ENCODE measurements around the gene GARNL3. TPM values are rescaled to one million over a fixed set of nuclear protein-coding genes. Genes with fewer than 3 reads are reported as not detected.

GARNL3 gene
- total and polyA plus RNA-seq, 2 donors from 2014 or later = 2.6 to 10.2 TPM

DNA sequence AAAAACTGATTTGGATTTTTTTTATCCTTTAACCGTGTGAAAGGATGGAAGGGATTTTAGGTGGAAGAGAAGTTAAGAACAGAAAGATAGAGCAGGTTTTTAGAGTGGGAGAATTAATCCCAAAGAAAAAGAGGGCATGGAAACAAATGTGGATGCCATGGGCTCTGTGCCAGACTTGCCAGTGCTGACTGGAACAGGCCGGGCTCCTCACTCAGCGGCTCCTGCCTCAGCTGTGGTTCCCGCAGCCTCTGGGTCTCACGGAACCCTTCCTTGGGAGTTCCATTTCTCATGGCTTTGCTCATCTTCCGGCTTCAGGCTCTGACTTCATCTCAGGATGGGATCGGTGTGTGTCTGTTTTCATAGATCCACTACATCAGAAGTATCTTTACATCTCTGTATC lies 102.0 kb downstream of the GARNL3 start:
- no peaks in the 10 kb centered on the region for H3K4me1 ChIP-seq (ENCODE audit: control insufficient read depth in 2 of 3, insufficient read depth in 2 of 3, low read depth in 1 of 3, low read length in 3 of 3)
- H3K36me3 ChIP-seq (ENCODE audit: control insufficient read depth in 2 of 3, insufficient read depth in 3 of 3, low read length in 3 of 3) = peaks cover 0 to 10% (median 0%) of the 10 kb centered on the region in 3 donors
- DNase-seq (no peak), FAIRE-seq (no peak)
- H3K4me3 ChIP-seq (ENCODE audit: low read length in 3 of 3) = no peak overlapping the region
- intact Hi-C loops (cut with DNase I) = no loop called here
- no peak overlapping the region for H3K27ac ChIP-seq (ENCODE audit: low read depth in 2 of 2, low read length in 2 of 2)
- no peak for TF ChIP-seq CTCF (IDR thresholded peaks at IDR 0.05; ENCODE audit: borderline replicate concordance, extremely low read depth, insufficient read depth)
- no peak overlapping the region for H3K9ac ChIP-seq (ENCODE audit: low read length in 3 of 3)
- no peaks in the 10 kb centered on the region for H3K9me3 ChIP-seq (ENCODE audit: control insufficient read depth in 2 of 3, insufficient read depth in 1 of 3, low read length in 3 of 3)
- H3K27me3 ChIP-seq (ENCODE audit: control insufficient read depth, insufficient read depth, low read length) = no peaks in the 10 kb centered on the region

GRCh38 chr9:127368852-127369402 lies 104.4 kb downstream of the GARNL3 start:
- no peak for TF ChIP-seq CTCF (IDR thresholded peaks at IDR 0.05; ENCODE audit: borderline replicate concordance, extremely low read depth, insufficient read depth)

GRCh38 chr9:127369428-127369827 lies 104.9 kb downstream of the GARNL3 start:
- no peak for TF ChIP-seq CTCF (IDR thresholded peaks at IDR 0.05; ENCODE audit: borderline replicate concordance, extremely low read depth, insufficient read depth)
- intact Hi-C loops (cut with DNase I) = no loop called here
- peaks cover 0 to 7% (median 0%) of the 10 kb centered on the region in 3 donors for H3K36me3 ChIP-seq (ENCODE audit: control insufficient read depth in 2 of 3, insufficient read depth in 3 of 3, low read length in 3 of 3)
- no peak overlapping the region for H3K27ac ChIP-seq (ENCODE audit: low read depth in 2 of 2, low read length in 2 of 2)
- H3K9ac ChIP-seq (ENCODE audit: low read length in 3 of 3) = no peak overlapping the region
- H3K27me3 ChIP-seq (ENCODE audit: control insufficient read depth, insufficient read depth, low read length) = no peaks in the 10 kb centered on the region
- no peaks in the 10 kb centered on the region for H3K4me1 ChIP-seq (ENCODE audit: control insufficient read depth in 2 of 3, insufficient read depth in 2 of 3, low read depth in 1 of 3, low read length in 3 of 3)
- H3K4me3 ChIP-seq (ENCODE audit: low read length in 3 of 3) = no peak overlapping the region
- DNase-seq = no peak
- no peaks in the 10 kb centered on the region for H3K9me3 ChIP-seq (ENCODE audit: control insufficient read depth in 2 of 3, insufficient read depth in 1 of 3, low read length in 3 of 3)
- FAIRE-seq = no peak

More at GRCh38 chr9:127368852-127369402, 104.4 kb downstream of the GARNL3 start:
- no peaks in the 10 kb centered on the region for H3K4me1 ChIP-seq (ENCODE audit: control insufficient read depth in 2 of 3, insufficient read depth in 2 of 3, low read depth in 1 of 3, low read length in 3 of 3)
- intact Hi-C loops (cut with DNase I) = no loop called here
- DNase-seq = peak in 1 of 5 donors; percentile 27
- FAIRE-seq = no peak
- no peak overlapping the region for H3K27ac ChIP-seq (ENCODE audit: low read depth in 2 of 2, low read length in 2 of 2)
- H3K36me3 ChIP-seq (ENCODE audit: control insufficient read depth in 2 of 3, insufficient read depth in 3 of 3, low read length in 3 of 3) = peaks cover 0 to 8% (median 0%) of the 10 kb centered on the region in 3 donors
- no peak overlapping the region for H3K9ac ChIP-seq (ENCODE audit: low read length in 3 of 3)
- H3K9me3 ChIP-seq (ENCODE audit: control insufficient read depth in 2 of 3, insufficient read depth in 1 of 3, low read length in 3 of 3) = no peaks in the 10 kb centered on the region
- no peak overlapping the region for H3K4me3 ChIP-seq (ENCODE audit: low read length in 3 of 3)
- no peaks in the 10 kb centered on the region for H3K27me3 ChIP-seq (ENCODE audit: control insufficient read depth, insufficient read depth, low read length)

DNA sequence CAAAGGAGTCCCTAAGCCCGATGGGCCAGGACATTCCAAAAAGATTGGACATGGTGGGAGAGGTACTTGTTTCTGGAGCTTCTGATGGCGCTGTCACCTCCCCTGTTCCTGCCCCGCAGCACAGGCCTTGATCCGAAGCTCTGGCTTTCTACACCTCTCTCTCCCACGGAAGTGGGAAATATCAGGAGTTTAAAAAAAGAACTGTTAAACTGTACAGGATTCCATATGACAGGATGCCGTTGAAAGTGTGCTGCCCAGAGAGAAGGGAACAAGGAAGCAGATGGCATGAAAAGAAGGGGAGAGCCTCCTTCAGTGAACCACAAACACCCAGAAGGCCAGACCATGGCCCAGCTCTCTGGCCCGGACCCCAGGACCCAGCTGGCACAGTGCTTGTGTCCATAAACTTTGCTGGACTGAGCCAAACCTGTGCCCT lies 105.6 kb downstream of the GARNL3 start:
- TF ChIP-seq CTCF (IDR thresholded peaks at IDR 0.05; ENCODE audit: borderline replicate concordance, extremely low read depth, insufficient read depth) = no peak
- Histone ChIP-seq H3K4me1 (ENCODE audit: control insufficient read depth in 2 of 3, insufficient read depth in 2 of 3, low read depth in 1 of 3, low read length in 3 of 3) (no peaks in the 10 kb centered on the region), H3K36me3 (ENCODE audit: control insufficient read depth in 2 of 3, insufficient read depth in 3 of 3, low read length in 3 of 3) (no peaks in the 10 kb centered on the region), H3K27ac (ENCODE audit: low read depth in 2 of 2, low read length in 2 of 2) (no peak overlapping the region), H3K4me3 (ENCODE audit: low read length in 3 of 3) (no peak overlapping the region), H3K9me3 (ENCODE audit: control insufficient read depth in 2 of 3, insufficient read depth in 1 of 3, low read length in 3 of 3) (no peaks in the 10 kb centered on the region), H3K27me3 (ENCODE audit: control insufficient read depth, insufficient read depth, low read length) (no peaks in the 10 kb centered on the region), H3K9ac (ENCODE audit: low read length in 3 of 3) (no peak overlapping the region)
- intact Hi-C loops (cut with DNase I) = no loop called here
- DNase-seq (no peak), FAIRE-seq (no peak)
